ENCODE data around the gene HUS1. TPM values are rescaled to one million over a fixed set of nuclear protein-coding genes. Genes with fewer than 3 reads are reported as not detected.

HUS1 gene
- total and polyA plus RNA-seq, 4 donors = 11.9 to 32.9 (median 22.9) TPM

GRCh38 chr7:47939425-47940036 lies 39.9 kb downstream of the HUS1 start:
- H3K4me1 ChIP-seq (ENCODE audit: control insufficient read depth in 1 of 2, insufficient read depth in 2 of 2, low read length in 2 of 2) = no peaks in the 10 kb centered on the region
- no peaks in the 10 kb centered on the region for H3K9me3 ChIP-seq (ENCODE audit: control insufficient read depth, low read length)
- WGBS, 2 donors = 91 to 93% methylated on average over 7 of the region's 7 CpGs
- intact Hi-C loops (cut with DNase I) = no loop called here
- H3K4me3 ChIP-seq (ENCODE audit: low read length in 2 of 2) = no peak overlapping the region
- no peak overlapping the region for H3K27ac ChIP-seq (ENCODE audit: low read depth in 1 of 2, low read length in 2 of 2)
- H3K27me3 ChIP-seq (ENCODE audit: control insufficient read depth in 1 of 2, insufficient read depth in 2 of 2, low read length in 1 of 2) = no peaks in the 10 kb centered on the region
- H3K36me3 ChIP-seq (ENCODE audit: control insufficient read depth in 1 of 2, insufficient read depth in 2 of 2, low read length in 1 of 2) = no peaks in the 10 kb centered on the region
- no peak for DNase-seq
- no peak for ATAC-seq (ENCODE audit: low FRiP score)

- no peak for ATAC-seq (ENCODE audit: low FRiP score)
- Histone ChIP-seq H3K27me3 (ENCODE audit: control insufficient read depth in 1 of 2, insufficient read depth in 2 of 2, low read length in 1 of 2) (no peaks in the 10 kb centered on the region), H3K4me3 (ENCODE audit: low read length in 2 of 2) (no peak overlapping the region), H3K36me3 (ENCODE audit: control insufficient read depth in 1 of 2, insufficient read depth in 2 of 2, low read length in 1 of 2) (no peaks in the 10 kb centered on the region), H3K9me3 (ENCODE audit: control insufficient read depth, low read length) (no peaks in the 10 kb centered on the region), H3K27ac (ENCODE audit: low read depth in 1 of 2, low read length in 2 of 2) (no peak overlapping the region), H3K4me1 (ENCODE audit: control insufficient read depth in 1 of 2, insufficient read depth in 2 of 2, low read length in 2 of 2) (no peaks in the 10 kb centered on the region)
- WGBS, 2 donors = 88 to 93% methylated on average over 6 of the region's 6 CpGs
- intact Hi-C loops (cut with DNase I) = no loop called here
- no peak for DNase-seq
Measured at GRCh38 chr7:47938574-47939165, 40.7 kb downstream of the HUS1 start.

- intact Hi-C loops (cut with DNase I) = no loop called here
- H3K27me3 ChIP-seq (ENCODE audit: control insufficient read depth in 1 of 2, insufficient read depth in 2 of 2, low read length in 1 of 2) = no peaks in the 10 kb centered on the region
- no peaks in the 10 kb centered on the region for H3K9me3 ChIP-seq (ENCODE audit: control insufficient read depth, low read length)
- 89 to 95% methylated on average over 11 of the region's 11 CpGs for WGBS, 2 donors
- no peaks in the 10 kb centered on the region for H3K36me3 ChIP-seq (ENCODE audit: control insufficient read depth in 1 of 2, insufficient read depth in 2 of 2, low read length in 1 of 2)
- H3K27ac ChIP-seq (ENCODE audit: low read depth in 1 of 2, low read length in 2 of 2) = no peak overlapping the region
- no peak overlapping the region for H3K4me3 ChIP-seq (ENCODE audit: low read length in 2 of 2)
- ATAC-seq (ENCODE audit: low FRiP score) = no peak
- H3K4me1 ChIP-seq (ENCODE audit: control insufficient read depth in 1 of 2, insufficient read depth in 2 of 2, low read length in 2 of 2) = no peaks in the 10 kb centered on the region
- no peak for DNase-seq
Measured at GRCh38 chr7:47937711-47938573, 41.5 kb downstream of the HUS1 start.

- intact Hi-C loops (cut with DNase I) = no loop called here
- WGBS, 2 donors = 69 to 74% methylated on average over 13 to 17 of the region's 17 CpGs
- Histone ChIP-seq H3K4me1 (ENCODE audit: control insufficient read depth in 1 of 2, insufficient read depth in 2 of 2, low read length in 2 of 2) (no peaks in the 10 kb centered on the region), H3K27me3 (ENCODE audit: control insufficient read depth in 1 of 2, insufficient read depth in 2 of 2, low read length in 1 of 2) (no peaks in the 10 kb centered on the region), H3K36me3 (ENCODE audit: control insufficient read depth in 1 of 2, insufficient read depth in 2 of 2, low read length in 1 of 2) (no peaks in the 10 kb centered on the region), H3K9me3 (ENCODE audit: control insufficient read depth, low read length) (no peaks in the 10 kb centered on the region), H3K27ac (ENCODE audit: low read depth in 1 of 2, low read length in 2 of 2) (no peak overlapping the region), H3K4me3 (ENCODE audit: low read length in 2 of 2) (no peak overlapping the region)
- ATAC-seq (ENCODE audit: low FRiP score) (no peak), DNase-seq (peak in 1 of 2 donors; percentile 66)
Measured at GRCh38 chr7:47937065-47937687, 42.2 kb downstream of the HUS1 start.

GRCh38 chr7:47936323-47936722 lies 43.1 kb downstream of the HUS1 start:
- Histone ChIP-seq H3K36me3 (ENCODE audit: control insufficient read depth in 1 of 2, insufficient read depth in 2 of 2, low read length in 1 of 2) (no peaks in the 10 kb centered on the region), H3K27ac (ENCODE audit: low read depth in 1 of 2, low read length in 2 of 2) (no peak overlapping the region), H3K4me3 (ENCODE audit: low read length in 2 of 2) (no peak overlapping the region), H3K9me3 (ENCODE audit: control insufficient read depth, low read length) (no peaks in the 10 kb centered on the region), H3K27me3 (ENCODE audit: control insufficient read depth in 1 of 2, insufficient read depth in 2 of 2, low read length in 1 of 2) (no peaks in the 10 kb centered on the region), H3K4me1 (ENCODE audit: control insufficient read depth in 1 of 2, insufficient read depth in 2 of 2, low read length in 2 of 2) (no peaks in the 10 kb centered on the region)
- WGBS, 2 donors = 86 to 92% methylated on average over 4 of the region's 4 CpGs
- peak in 1 of 2 donors; percentile 28 for DNase-seq
- intact Hi-C loops (cut with DNase I) = no loop called here
- no peak for ATAC-seq (ENCODE audit: low FRiP score)

- ATAC-seq (ENCODE audit: low FRiP score) = no peak
Measured at GRCh38 chr7:47935336-47935735, 44.1 kb downstream of the HUS1 start.

GRCh38 chr7:47934831-47935230 lies 44.6 kb downstream of the HUS1 start:
- peak in 1 of 2 donors; percentile 51 for DNase-seq
- 89 to 90% methylated on average over 6 of the region's 6 CpGs for WGBS, 2 donors
- intact Hi-C loops (cut with DNase I) = no loop called here

More at GRCh38 chr7:47935336-47935735, 44.1 kb downstream of the HUS1 start:
- no peak overlapping the region for H3K4me3 ChIP-seq (ENCODE audit: low read length in 2 of 2)
- peak in 1 of 2 donors; percentile 51 for DNase-seq
- no peak overlapping the region for H3K27ac ChIP-seq (ENCODE audit: low read depth in 1 of 2, low read length in 2 of 2)
- H3K36me3 ChIP-seq (ENCODE audit: control insufficient read depth in 1 of 2, insufficient read depth in 2 of 2, low read length in 1 of 2) = no peaks in the 10 kb centered on the region
- intact Hi-C loops (cut with DNase I) = no loop called here
- H3K4me1 ChIP-seq (ENCODE audit: control insufficient read depth in 1 of 2, insufficient read depth in 2 of 2, low read length in 2 of 2) = no peaks in the 10 kb centered on the region
- 91 to 93% methylated on average over 10 of the region's 10 CpGs for WGBS, 2 donors
- no peaks in the 10 kb centered on the region for H3K9me3 ChIP-seq (ENCODE audit: control insufficient read depth, low read length)
- H3K27me3 ChIP-seq (ENCODE audit: control insufficient read depth in 1 of 2, insufficient read depth in 2 of 2, low read length in 1 of 2) = no peaks in the 10 kb centered on the region

GRCh38 chr7:47933215-47933614 lies 46.2 kb downstream of the HUS1 start:
- Histone ChIP-seq H3K36me3 (ENCODE audit: control insufficient read depth in 1 of 2, insufficient read depth in 2 of 2, low read length in 1 of 2) (no peaks in the 10 kb centered on the region), H3K27me3 (ENCODE audit: control insufficient read depth in 1 of 2, insufficient read depth in 2 of 2, low read length in 1 of 2) (no peaks in the 10 kb centered on the region), H3K27ac (ENCODE audit: low read depth in 1 of 2, low read length in 2 of 2) (no peak overlapping the region), H3K9me3 (ENCODE audit: control insufficient read depth, low read length) (no peaks in the 10 kb centered on the region), H3K4me3 (ENCODE audit: low read length in 2 of 2) (no peak overlapping the region), H3K4me1 (ENCODE audit: control insufficient read depth in 1 of 2, insufficient read depth in 2 of 2, low read length in 2 of 2) (no peaks in the 10 kb centered on the region)
- peak in 1 of 2 donors; percentile 30 for DNase-seq
- ATAC-seq (ENCODE audit: low FRiP score) = no peak
- intact Hi-C loops (cut with DNase I) = no loop called here
- WGBS, 2 donors = 87 to 92% methylated on average over 8 of the region's 8 CpGs

More at GRCh38 chr7:47934831-47935230, 44.6 kb downstream of the HUS1 start:
- H3K27ac ChIP-seq (ENCODE audit: low read depth in 1 of 2, low read length in 2 of 2) = no peak overlapping the region
- ATAC-seq (ENCODE audit: low FRiP score) = no peak
- no peak overlapping the region for H3K4me3 ChIP-seq (ENCODE audit: low read length in 2 of 2)
- H3K4me1 ChIP-seq (ENCODE audit: control insufficient read depth in 1 of 2, insufficient read depth in 2 of 2, low read length in 2 of 2) = no peaks in the 10 kb centered on the region
- no peaks in the 10 kb centered on the region for H3K9me3 ChIP-seq (ENCODE audit: control insufficient read depth, low read length)
- H3K36me3 ChIP-seq (ENCODE audit: control insufficient read depth in 1 of 2, insufficient read depth in 2 of 2, low read length in 1 of 2) = no peaks in the 10 kb centered on the region
- H3K27me3 ChIP-seq (ENCODE audit: control insufficient read depth in 1 of 2, insufficient read depth in 2 of 2, low read length in 1 of 2) = no peaks in the 10 kb centered on the region
